HEK293T (cell line): ENCODE data around the gene NLRP10.

Experiments used
- ARNT ChIP-seq: fragments of 450-650 bp; IDR thresholded peaks from 2 replicates; pipeline ENCODE4 v1.6.1; 2017; ENCODE audit warnings: mild to moderate bottlenecking
- BHLHE40 ChIP-seq: fragments of 450-650 bp; IDR thresholded peaks from 2 replicates; pipeline ENCODE4 v1.6.1; 2016; ENCODE audit warnings: mild to moderate bottlenecking, moderate library complexity, borderline replicate concordance
- CTBP1 ChIP-seq: fragments of 450-650 bp; IDR thresholded peaks from 2 replicates; pipeline ENCODE4 v1.6.1; 2016; ENCODE audit warnings: borderline replicate concordance
- ELF4 ChIP-seq: fragments of 450-650 bp; IDR thresholded peaks from 2 replicates; pipeline ENCODE4 v1.6.1; 2017; ENCODE audit warnings: antibody characterized with exemption
- FOXM1 ChIP-seq: fragments of 450-650 bp; IDR thresholded peaks from 2 replicates; pipeline ENCODE4 v1.6.1; 2017; ENCODE audit warnings: mild to moderate bottlenecking, borderline replicate concordance
- NFRKB ChIP-seq: fragments of 450-650 bp; IDR thresholded peaks from 2 replicates; pipeline ENCODE4 v1.6.1; 2016; ENCODE audit warnings: mild to moderate bottlenecking, moderate library complexity
- SUZ12 ChIP-seq: fragments of 450-650 bp; IDR thresholded peaks from 2 replicates; pipeline ENCODE4 v1.6.1; 2016; ENCODE audit warnings: mild to moderate bottlenecking
- TARDBP ChIP-seq: fragments of 450-650 bp; IDR thresholded peaks from 2 replicates; pipeline ENCODE4 v1.6.1; 2016
- ZNF384 ChIP-seq: fragments of 450-650 bp; IDR thresholded peaks from 2 replicates; pipeline ENCODE4 v1.6.1; 2016

DNA sequence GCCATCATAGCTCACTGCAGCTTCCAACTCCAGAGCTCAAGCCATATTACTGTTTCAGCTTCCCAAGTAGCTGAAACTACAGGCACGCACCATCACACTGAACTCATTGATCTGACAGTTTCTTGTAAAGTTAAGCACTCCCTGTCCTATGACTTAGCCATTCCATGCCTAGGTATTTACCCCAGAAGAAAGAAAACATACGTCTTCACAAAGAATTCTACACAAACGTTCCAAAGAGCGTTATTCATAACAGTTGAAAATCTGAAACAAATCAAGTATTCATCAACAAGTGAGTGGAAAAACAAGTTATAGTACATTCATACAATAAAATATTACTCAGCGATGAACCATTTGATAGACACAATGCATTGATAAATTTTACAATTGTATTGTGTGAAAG lies 7.8 kb upstream of the NLRP10 start:
- TF ChIP-seq ARNT (no peak), ELF4 (no peak), TARDBP (no peak), ZNF384 (no peak), NFRKB (no peak), FOXM1 (no peak), BHLHE40 (no peak), SUZ12 (no peak), CTBP1 (no peak)
